Dermis blood vessel endothelial cell (primary cell): Measurements from ENCODE around the gene DMRT1. TPM values are rescaled to one million over a fixed set of nuclear protein-coding genes. Genes with fewer than 3 reads are reported as not detected.
A peak's percentile ranks its signal among the peaks of the same experiment; 100 is the strongest.
"Not testable (repeated sequence)": the region's sequence is repeated elsewhere in the genome, so short reads cannot be mapped to it uniquely, and the experiment has no call there.

ENCODE experiments used
- DNase-seq: peaks from one replicate; pipeline ENCODE4 v3.0.0; 2010
- total RNA-seq: library from RNA; depleted of rRNA; stranded (reverse); fragments of >200 nt; gene quantifications from 2 replicates; pipeline ENCODE4 v1.2.3, GENCODE V29; 2014

The DMRT1 gene
- total RNA-seq, 1 donor from 2014 or later, result not detected

DNA sequence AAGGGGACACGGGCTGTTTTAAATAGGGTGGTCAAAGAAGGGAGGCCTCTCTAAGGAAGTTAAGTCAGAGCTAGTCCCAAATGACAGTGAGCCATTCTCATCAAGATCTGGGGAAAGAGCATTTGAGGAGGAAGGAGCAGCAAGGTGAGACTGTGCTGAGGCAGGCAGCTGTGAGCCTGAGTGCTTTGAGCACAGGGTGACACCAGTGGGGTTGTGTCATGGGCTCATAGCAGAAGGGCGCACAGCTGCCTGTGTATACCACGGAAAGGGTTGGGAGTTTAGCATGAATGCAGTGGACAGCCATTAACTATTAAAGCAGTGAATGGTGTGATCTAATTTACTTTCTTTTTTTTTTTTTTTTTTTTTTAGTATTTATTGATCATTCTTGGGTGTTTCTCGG is 19.2 kb downstream of the DMRT1 start:
- DNase-seq, result no peak

DNA sequence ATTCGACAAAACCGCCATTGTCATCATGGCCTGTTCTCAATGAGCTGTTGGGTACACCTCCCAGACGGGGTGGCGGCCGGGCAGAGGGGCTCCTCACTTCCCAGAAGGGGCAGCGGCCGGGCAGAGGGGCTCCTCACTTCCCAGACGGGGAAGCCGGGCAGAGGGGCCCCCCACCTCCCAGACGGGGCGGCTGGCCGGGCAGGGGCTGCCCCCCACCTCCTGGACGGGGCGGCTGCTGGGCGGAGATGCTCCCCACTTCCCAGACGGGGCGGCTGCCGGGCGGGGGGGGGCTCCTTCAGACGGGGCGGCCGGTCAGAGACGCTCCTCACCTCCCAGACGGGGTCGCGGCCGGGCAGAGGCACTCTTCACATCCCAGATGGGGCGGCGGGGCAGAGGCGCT is 20.0 kb downstream of the DMRT1 start:
- not testable (repeated sequence) for DNase-seq

DNA sequence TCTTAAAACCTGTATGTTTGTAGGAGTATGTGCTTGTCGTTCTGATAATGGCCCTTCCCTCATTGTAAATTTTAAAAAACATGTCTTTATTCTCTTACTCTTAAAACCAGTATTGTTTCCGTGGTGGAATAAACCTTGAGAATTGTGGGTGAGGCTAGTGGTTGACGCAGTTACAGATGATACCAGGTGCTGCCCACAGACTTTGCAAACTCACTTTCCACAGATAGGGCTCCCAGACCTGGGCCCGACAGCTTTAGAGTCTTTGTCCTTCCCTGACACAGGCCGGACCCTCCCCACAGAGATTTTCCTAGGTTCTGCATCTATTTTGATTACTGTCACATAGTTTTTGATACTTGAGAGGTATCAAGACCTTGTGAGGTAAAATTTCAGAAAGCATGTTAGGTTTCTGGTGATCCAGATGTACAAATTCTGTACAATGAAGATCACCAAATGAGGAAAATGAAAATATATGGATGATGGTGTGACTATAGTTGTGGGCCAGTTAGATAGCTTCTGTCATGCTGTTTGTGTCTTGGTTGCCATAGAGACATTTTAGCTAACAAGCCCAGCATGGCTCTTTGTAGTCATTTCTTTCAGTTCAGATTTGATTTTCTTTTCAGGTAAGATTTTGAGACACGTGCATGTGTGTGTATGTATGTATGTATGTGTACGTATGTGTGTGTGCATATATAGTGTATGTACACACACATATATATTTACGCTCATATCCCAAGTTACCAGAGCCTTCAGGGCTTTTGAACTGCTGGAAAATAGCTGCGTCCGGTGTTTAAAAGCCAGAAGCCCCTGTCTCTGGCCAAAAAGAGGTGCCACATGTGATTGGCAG is 33.8 kb downstream of the DMRT1 start:
- no peak for DNase-seq

DNA sequence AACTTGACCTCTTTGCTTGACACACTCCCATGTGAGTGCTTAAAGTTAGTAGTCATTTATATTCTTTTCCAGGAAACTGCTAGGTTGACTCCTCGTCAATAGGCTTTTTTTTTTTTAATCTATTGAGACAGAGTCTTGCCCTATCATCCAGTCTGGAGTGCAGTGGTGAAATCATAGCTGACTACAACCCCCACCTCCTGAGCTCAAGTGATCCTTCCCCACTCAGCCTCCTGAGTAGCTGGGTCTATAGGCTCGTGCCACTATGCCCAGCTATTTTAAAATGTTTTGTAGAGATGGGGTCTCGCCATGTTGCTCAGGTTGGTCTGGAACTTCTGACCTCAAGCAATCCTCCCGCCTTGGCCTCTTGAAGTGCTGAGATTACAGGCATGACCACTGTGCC is 34.9 kb downstream of the DMRT1 start:
- no peak for DNase-seq

DNA sequence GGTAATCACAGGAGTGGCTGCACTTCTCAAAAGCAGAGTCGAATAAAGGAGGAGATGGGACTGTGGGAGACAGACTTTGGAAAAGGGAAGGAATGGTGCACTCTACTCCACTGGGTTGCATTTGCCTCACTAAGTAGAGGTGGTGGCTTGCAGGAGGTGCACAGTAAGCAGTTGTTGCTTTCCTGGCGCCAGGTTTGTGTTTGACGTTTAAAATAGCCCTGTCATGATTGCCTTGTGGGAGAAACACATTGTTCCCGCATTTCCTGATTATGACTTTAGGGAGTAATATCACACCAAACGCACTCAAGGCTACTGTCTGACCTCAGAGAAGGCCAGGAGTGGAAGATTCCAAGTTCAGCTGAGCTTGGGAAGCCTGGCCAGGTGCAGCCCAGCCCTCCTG is 36.7 kb downstream of the DMRT1 start:
- DNase-seq, result peak; percentile 21

DNA sequence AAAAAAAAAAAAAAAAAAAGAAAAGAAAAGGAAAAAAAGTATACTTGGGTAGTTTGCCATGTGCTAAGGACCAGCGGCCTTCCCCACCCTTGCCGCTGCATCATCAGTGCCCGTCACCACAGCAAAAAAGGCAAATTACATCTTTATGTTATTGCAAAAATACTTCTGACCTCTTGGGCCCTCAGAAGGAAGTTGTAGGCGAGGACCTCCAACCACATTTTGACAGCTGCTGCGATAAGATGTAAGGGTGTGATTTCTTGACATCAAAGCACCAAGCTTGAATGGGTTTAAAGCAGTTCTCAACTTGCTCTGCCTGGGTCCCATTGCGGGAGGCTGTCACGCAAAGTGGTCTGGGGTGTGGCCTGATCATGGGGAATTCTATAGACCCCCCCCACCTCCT is 39.2 kb downstream of the DMRT1 start:
- no peak for DNase-seq

DNA sequence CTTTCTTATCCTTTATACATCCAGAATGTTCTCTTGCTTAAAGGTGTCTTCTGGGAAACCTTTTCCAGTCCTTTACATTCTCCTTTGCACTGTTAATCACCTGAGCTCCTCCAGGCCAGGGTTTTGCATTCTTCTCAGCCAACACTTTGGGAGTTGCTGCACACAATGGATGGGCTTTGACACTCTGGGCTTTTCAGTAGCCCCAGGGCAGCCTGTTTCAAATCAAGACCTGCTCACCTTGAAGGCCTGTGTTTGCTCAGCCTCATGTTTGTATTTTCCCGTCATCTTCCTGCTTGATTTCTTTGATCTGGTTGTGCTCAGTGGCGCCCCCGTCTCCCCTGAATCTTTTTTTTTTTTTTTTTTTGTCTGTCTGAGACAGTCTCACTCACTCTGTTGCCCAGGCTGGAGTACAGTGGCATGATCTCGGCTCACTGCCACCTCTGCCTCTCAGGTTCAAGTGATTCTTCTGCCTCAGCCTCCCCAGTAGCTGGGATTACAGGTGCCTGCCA is 41.0 kb downstream of the DMRT1 start:
- no peak for DNase-seq

DNA sequence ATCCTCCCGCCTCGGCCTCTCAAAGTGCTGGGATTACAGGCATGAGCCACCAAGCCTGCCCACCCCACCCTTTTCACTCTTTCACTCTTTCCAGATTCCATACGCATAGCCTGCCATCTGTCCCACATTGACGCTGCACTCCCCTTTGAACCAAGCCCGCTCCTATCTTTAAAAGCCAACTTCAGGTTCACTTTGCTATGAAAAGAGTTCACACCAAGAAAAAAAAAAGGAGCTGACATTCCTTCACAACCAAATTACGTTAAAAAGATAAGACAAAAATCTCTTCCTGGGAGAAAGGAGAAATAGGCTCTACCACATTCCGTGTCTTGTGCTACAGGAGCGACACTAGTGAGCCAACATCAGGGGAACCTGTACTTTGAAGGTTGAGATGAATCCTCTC is 41.5 kb downstream of the DMRT1 start:
- no peak for DNase-seq

DNA sequence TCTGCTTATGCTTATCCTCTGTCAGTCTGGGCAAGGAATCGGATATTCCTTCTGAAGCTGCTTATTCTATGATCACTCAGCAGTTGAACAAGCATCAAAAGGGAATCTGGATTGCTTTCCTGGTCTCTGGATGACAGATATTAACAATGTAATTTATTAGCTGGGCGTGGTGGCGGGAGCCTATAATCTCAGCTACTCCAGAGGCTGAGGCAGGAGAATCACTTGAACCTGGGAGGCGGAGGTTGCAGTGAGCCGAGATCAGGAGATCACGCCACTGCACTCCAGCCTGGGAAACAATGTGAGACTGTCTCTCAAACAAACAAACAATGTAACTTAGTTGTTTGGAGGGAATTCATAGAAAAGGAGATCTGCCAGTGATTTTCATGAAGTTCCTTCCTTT is 45.4 kb downstream of the DMRT1 start:
- no peak for DNase-seq

DNA sequence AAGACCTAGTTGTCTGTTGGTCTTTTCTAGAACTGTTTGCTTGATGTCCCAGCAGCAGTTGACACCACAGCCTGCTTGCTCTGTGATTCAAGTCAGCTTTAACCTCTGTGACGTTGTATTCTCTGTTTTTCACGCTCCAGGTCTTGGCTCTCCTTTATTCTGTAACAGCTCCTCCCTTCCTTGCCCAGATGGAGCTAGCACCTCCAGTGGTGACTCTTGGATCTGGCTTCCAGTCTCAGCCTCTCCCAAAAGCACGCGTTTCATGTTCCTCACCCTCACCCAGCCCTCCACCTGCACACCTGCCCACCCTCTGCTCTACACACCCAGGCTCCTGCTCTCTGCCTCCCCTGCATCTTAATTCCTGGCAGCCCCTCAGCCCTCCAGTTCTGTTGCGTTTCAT is 50.6 kb downstream of the DMRT1 start:
- DNase-seq, result no peak

DNA sequence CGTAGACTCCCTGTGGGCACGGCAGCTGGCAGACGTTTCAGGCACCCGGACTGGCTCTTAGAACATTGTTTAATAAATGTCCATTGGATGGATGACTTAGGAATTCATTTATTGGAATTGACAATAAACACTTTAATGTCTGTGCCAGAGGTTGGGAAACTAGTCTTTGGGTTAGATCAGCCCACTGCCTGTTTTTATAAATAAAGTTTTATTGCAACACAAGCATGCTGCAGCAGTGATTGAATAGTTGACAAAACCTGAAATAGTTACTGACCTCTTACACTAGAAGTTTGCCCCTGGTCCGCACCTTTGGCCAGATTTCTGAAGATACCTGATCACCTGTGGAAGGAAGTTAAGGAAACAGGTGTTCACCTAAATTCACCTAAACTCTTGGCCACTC is 51.6 kb downstream of the DMRT1 start:
- DNase-seq, result no peak

DNA sequence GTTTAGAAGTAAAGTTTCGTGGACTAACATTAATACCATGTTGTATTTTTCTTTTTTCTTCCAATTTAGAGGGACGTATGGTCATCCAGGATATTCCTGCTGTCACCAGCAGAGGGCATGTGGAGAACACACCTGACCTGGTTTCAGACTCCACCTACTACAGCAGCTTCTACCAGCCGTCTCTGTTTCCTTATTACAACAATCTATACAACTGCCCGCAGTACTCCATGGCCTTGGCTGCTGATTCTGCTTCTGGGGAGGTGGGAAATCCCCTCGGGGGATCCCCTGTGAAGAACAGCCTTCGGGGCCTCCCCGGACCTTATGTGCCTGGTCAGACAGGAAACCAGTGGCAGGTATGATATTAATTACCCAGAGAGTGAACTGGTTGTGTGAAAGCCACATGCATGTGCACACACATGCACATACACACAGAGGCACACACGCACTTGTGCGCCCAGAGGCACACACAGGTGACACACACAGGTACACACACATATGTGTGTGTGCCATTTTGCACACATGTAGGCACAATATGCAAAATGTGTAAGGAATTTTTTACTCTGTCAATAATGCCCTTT is 52.4 kb downstream of the DMRT1 start:
- peak; percentile 67 for DNase-seq

DNA sequence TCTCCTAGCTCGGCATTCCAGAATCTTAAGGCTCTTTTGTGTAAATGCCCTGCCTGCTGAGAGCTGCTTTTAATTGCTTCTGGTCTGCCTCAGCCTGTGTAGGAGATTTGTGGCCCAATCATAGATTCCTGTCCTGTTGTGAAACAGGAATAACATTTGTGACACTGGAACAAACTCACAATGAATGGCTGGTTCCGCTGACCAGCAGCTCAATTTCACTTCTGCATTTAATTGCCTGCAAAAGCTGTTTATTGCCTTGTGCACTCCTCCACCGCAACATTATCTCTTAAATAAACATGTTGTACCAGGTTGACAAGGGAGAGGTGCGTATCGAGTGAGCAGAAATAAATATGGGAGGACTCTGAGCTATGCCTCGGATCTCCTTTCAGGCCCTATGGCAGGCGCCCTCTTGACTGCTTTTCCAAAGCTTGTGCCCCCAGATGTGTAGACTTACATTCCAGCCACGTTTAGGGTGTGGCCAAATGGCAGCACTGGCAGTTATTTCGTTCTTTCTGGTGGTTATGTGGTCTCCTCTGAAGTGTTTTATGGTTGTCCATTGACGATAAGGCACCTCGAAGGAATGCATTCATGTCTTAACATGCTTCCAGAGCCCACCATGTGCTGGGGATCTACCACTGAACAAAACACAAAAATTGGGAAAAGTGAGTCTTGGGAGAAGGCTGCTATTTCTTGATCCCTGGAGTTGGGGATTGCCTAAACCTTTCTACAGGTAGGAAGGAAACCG is 58.1 kb downstream of the DMRT1 start:
- DNase-seq, result no peak

DNA sequence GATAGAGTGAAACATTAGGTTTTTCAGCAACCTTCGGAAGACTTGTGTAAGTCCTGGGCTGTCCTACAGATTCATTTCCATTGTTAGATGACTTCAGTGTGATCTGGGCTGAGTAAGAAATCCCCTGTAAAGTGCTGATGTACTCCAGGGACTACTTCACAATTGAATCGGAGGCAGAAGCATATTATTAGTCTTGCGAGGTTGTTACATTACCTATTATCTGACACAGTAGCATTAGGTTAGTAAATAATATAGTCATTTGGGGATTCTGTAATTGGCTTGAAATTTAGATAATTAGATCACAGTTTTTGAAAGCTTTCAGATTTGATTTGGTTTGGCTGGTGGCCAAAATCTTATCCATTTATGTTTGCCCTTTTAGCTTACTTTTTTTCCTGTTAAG is 62.4 kb downstream of the DMRT1 start:
- no peak for DNase-seq

DNA sequence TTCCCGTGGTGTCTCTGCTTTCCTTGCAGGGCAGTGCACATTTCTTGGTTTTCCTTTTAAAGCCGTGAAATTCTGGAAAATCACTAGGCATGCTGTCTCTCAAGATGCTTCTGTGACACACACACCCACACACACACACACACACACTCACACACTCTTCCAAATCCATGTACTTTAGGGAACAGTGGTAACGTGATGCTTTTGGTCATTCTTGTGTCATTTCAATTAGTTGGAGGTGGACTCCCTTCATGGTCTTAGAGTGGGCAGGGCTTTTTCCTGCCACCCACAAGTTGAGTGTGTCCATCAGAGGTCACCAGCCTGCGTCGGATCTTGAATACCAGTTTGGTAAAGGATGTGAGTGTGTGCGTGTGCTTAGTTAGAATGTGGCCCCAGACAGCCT is 64.4 kb downstream of the DMRT1 start:
- no peak for DNase-seq

DNA sequence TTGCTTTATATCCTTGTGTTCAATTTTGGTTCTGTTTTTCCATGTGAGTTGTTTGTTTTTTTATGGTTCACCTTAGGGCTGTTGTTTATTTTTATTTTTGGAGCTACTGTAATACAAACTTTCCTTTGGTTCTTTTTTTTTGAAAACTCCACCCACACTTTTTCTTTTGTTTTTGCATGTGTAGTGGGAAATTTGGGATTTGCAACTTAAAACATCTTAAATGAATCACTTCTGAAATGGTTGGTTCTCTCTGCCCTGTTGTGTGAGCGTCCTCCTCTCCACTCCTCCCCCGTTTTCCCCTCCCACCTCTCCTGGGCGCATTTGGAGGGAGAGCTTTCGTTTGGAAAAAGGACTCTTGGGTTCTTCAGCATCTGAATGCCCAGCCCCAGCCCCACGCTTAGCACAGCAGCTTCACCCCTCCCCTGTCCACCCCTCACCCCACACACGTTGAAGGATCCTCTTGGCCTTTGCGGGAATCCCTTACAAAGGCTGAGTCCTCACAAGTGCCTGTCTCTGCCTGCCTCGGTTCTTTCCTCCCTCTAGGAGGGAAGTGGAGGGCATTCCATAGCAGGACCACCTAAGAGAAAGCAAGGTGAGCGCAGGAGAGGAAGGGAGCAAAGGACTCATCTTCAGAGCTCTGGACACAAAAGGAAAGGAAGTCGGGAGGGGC is 67.2 kb downstream of the DMRT1 start:
- no peak for DNase-seq

DNA sequence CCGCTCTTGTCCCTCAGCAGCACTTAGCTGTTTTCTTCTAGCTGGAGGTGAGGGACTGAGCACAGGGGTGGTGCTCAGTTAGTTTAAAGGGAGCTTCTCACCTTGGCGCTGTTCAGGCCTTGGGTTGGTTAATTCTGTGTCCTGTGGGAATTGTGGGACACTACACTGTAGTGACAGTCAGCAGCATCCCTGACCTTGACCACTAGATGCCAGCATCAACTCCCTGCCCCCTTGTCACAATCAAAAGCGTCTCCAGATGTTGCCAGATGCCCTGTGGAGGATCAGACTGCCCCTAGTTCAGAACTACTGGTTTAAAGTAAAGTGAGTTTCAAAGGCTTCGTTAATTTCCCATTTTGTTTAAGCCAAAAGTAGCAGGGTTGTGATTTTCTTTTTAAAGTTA is 69.5 kb downstream of the DMRT1 start:
- DNase-seq, result no peak

DNA sequence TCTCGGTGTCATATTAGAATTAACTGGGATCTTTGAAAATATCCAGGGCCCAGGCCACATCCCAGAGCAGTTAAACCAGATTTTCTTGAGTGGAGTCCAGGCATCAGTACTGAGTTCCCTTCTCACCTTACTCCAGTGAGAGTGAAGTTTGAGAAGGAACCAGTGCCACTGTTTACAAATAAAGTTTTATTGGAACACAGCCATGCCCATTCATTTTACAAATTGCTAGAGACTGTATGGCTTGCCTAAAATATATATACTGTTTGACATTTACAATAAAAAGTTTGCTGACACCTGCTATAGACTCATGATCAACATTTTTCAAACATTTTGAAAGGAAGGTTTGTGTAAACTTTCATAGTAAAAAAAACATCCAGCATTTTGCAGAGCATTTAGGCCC is 71.3 kb downstream of the DMRT1 start:
- DNase-seq, result no peak

DNA sequence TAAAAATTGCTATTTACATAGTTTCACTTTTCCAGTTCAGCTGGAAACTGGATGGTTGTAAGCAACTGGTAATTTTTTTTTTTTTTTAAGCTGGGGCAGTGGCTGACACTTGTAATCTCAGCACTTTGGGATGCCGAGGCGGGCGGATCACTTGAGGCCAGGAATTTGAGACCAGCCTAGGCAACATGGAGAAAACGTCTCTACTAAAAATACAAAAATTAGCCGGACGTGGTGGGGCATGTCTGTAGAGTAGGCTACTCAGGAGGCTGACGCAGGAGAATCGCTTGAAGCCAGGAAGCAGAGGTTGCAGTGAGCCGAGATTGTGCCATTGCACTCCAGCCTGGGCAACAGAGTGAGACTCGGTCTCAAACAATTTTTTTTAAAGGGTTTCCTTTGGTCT is 72.0 kb downstream of the DMRT1 start:
- DNase-seq, result not testable (repeated sequence)

DNA sequence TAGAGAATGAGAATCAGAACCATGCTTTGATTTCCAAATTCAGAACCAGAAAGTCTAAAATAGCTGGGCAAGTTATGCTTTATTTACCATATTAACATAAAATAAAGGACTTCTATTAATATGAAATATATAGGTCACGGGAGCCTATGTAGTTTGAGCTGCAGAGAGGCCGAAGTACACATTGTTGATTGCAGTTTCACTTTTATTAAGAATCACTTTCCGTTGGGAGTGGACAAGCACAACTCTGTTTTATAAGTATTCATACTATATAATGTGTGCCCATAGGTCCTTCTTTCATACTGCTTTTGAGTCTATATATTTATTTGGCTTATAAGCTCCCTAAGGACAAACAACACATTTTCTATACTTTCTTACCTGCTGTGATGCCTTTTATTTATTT is 76.2 kb downstream of the DMRT1 start:
- DNase-seq, result no peak

DNA sequence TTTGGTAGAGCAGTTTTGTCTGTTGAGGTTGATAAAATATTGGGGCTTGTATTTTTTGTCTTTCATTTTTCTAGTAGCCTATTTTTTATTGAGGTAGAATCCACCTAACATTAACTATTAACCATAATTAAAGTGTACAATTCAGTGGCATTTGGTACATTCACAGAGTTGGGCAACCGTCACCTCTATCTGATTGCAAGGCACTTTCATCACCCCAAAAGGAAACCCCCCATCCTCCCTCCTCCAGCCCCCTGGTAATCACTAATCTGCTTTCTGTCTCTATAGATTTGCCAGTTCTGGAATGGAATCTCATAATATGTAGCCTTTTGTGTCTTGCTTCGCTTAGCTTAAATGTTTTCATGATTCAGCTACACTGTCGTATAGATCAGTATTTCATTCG is 79.4 kb downstream of the DMRT1 start:
- DNase-seq, result no peak

DNA sequence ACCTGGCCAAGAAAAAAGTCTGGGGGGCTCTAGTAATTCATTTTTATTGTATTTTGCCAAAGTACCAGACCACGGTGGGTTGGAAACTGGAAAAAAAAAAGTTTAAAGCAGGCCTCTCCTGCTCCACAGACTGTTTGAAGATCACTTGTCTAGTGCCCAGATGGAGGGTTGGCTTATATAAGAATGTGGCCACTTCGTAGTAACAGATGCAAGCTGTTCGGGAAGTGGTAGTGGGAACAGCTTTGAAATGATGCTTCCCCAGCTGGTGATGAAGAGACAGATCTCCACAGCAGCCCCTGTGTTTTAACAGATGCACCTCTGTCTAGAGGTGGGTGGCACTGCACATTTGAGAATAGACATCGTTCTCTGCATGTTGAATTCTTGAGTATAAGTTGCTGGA is 80.7 kb downstream of the DMRT1 start:
- DNase-seq, result no peak

DNA sequence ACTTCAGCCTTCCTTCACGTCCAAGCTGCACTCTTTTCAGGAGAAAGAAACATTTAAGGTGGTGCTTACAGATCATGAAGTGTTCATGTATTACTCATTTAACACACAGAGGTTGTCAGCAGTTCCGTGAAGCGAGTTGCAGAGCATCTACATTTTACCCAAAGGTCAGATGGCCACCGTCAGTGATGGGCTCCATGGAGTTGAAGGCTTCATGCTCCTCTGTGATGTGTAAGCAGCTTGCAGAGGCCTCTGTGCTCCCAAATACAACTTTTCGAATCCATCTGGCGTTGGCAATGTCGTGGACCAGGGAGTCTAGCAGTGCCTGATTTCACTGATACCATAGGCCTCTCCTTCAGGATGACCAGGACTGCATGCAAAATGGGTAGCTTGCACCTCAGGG is 81.2 kb downstream of the DMRT1 start:
- DNase-seq, result no peak
